NOMO-1 (cell line): ENCODE data around the gene TBX21.
A peak's percentile ranks its signal among the peaks of the same experiment; 100 is the strongest.

Experiments
- DNase-seq, 2 experiments: peaks; one replicate each; lab custom pipeline; 2025; ENCODE audit not compliant: unreplicated experiment in 2 of 2; lab: John Stamatoyannopoulos, UW

TBX21 gene

DNA sequence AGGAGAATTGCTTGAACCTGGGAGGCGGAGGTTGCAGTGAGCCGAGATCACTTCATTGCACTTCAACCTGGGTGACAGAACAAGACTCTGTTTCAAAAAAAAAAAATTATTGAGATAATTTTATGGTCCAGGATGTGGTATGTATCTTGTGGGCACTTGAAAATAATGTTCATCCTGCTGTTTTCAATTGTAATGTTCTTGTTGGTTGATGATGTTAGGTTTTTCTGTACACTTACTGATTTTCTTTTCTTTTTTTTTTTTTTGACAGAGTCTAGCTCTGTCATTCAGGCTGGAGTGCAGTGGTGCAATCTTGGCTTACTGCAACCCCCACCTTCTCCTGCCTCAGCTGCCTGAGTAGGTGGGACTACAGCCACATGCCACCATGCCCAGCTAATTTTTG, 29.7 kb downstream of the TBX21 start:
- no peak for DNase-seq

DNA sequence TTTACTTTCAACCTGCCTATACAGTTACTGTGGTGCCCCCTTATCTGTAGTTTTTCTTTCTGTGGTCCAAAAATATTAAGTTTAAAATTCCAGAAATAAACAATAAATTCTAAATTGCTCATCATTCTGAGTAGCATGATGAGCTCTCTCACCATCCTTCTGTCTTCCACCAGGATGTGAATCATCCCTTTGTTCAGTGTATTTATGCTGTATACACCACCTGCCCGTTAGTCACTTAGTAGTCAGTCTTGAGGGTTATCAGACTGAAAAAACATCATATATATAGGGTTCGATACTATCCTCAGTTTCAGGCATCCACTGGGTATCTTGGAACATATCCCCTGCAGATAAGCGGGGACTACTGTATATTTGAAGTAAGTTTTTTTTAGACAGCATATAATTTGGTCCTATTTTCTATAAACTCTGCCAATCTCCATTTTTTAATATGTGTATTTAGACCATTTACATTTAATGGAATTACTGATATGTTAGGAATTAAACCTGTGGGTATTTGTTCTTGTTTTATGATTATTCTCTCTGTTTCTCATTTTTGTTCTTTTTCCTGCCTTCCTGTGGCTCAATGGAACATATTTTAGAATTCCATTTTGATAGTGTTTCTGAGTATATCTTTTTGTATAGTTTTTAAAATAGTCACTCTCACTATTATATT, 31.0 kb downstream of the TBX21 start:
- no peak for DNase-seq

- DNase-seq, result peak; percentile 9 to 38
These were observed 40.6 kb downstream of the TBX21 start for GRCh38 chr17:47773649-47774048.

- DNase-seq, result no peak
These were observed 41.3 kb downstream of the TBX21 start for GRCh38 chr17:47774331-47774730.

- DNase-seq, result no peak
These were observed 42.0 kb downstream of the TBX21 start for GRCh38 chr17:47774987-47775580.

- DNase-seq, result peak; percentile 2 to 36
These were observed 43.5 kb downstream of the TBX21 start for GRCh38 chr17:47776330-47777197.

DNA sequence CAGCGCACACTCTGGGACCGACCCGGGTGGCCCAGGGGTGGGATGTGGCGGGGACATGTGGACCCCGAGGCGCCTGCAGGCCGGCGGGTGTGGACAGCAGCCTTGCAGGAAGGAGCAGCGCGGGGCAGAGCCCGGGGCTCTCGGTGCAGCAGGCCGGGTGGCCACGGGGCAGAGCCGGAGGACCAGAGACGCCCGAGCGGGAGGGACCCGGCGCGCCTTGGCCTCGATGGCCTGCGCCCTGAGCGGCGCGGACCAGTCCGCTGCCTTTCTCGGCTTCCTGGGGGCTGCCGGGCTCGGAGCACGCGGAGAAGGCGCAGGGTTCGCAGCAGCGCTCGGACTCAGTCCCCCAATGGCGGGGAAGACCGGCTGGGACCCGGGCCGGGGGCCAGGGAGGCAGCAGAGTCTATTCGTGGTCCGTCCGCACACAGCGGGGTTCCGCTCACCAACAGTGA, 45.2 kb downstream of the TBX21 start:
- DNase-seq, result no peak

DNA sequence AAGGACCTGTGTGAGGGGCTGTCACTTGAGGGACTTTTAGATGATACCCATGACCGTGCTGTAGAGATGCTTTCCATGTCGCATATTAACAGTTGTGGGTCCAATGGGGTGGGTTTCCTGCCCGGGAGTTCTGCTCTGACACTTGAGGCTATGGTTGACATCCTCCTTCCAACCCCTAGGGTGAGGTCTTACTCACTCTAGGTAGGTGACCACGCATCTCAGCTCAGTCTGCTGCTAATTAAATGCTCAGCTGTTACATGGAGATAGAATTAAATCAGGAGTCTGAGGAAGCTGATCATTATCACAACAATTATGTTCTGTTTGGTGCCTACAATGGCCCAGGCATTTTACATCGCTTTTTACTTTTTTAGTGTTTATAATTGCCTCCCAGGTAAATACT, 48.4 kb downstream of the TBX21 start:
- no peak for DNase-seq

DNA sequence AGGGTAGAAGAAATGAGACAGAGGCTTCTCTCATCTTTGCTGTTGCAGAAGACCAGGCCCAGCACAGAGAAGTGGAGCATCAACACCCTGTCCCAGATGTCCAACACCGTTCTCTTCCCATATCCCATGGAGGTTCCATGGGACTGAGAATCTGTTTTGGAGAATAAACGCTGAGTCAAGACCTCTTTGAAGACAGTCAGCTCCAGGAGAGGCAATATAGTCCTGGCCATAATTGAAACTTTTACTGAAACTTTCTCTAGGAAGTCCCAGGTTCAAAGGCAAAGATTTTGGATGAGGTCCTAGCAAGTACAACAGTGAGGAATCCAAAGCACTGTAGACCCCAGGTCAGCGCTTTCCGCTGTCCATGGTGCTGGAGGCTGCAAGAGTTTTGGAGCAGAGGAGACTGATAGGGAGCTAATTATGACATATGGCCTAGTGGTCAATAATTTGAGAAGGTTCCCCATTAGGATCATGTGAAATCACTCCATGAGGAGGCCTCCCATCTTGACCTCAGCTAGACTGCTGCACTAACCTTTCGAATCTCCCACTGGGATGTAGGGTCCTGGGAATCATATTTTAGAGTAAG, 52.6 kb downstream of the TBX21 start:
- peak in 1 of 2 experiments; percentile 22 for DNase-seq

DNA sequence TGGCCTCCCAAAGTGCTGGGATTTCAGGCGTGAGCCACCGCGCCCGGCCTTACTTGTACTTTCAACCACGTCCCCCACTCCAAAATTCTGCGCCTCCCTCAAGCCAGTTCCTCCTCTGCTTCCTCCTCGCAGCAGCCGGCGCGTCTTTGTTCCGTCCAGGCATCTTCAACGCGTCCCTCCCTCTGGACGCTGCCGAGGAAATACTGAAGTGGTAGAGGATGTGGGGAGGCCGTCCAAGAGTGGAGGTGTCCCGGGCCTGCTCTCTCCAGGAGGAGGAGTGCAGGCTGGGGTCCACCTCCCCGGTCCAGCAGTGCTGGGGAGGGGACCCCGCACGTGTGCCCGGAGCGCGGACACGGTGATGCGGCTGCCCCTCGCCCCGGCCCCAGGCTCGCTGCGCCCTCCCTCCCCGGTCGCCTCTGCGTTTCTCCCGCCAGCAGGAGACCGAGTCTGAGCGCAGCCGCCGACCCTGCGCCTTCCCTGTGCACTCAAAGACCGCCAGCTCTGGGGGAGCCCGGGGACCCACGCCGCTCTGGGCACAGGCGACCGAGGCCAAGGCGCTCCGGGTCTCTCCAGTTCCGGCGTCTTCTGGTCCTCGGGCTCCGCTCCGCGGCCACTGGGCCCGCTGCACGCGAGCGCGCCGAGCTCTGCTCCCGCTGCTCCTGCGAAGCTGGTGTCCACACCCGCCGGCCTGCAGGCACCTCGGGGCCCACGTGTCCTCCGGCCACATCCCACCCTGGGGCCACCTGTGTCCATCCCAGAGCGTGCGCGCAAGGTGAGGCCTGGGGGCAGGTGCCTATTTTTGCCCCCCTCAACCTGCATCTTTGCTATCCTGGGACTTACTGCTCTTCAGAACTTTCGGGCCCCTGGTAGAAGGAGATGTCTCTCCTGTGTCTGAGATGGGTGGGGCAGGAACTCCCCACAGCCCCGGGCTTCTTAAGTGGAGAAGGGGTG, 56.9 kb downstream of the TBX21 start:
- peak; percentile 10 to 26 for DNase-seq

- no peak for DNase-seq
These were observed 58.0 kb downstream of the TBX21 start for GRCh38 chr17:47791025-47791424.

GRCh38 chr17:47792457-47792856, 59.4 kb downstream of the TBX21 start:
- DNase-seq, result no peak

DNA sequence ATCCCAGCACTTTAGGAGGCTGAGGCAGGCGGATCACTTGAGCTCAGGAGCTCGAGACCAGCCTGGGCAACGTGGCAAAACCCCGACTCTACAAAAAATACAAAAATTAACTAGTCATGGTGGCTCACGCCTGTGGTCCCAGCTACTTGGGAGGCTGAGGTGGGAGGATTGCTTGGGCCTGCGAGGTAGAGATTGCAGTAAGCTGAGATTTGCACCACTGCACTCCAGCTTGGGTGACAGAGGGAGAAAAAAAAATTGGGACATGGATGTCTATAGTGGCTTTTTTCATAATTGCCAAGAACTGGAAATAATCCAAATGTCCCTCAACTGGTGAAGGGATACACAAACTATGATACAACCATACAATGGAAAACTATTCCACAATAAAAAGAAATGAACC, 59.9 kb downstream of the TBX21 start:
- DNase-seq, result no peak
